Heart left ventricle (tissue), 13 donors: ENCODE data around the gene TMEM203.

ENCODE experiments used
- CTCF ChIP-seq, 12 donors: fragments of 200-600 bp; sonication (generic) in 4 of 12; IDR thresholded peaks; one replicate each; pipeline versions ENCODE4 v1.5.0 to v1.8.0; 2018 to 2022; ENCODE audit warnings: antibody characterized with exemption in 12 of 12, mild to moderate bottlenecking in 5 of 12
- POLR2A ChIP-seq, 2 donors: fragments of 450-650 bp; IDR thresholded peaks; one replicate each; pipeline ENCODE4 v1.6.1; 2017; ENCODE audit warnings: antibody characterized with exemption in 2 of 2, mild to moderate bottlenecking in 2 of 2, moderate library complexity in 2 of 2
- donor health status: ischemic (EF 13 %, LVEDD 7.1; RV severe dilation, severe dysfunction).
- donor health status: DM: no; HTN: yes; CAD: no.
- donor health status: DM: no; HTN: no; CAD: no.
- donor health status: ischemic (EF 25% LVEDD 6.9; RV normal size, moderate dysfunction).
- donor health status: ischemic (EF 25% LVEDD 5.7; RV mildly dilated, moderate dysfunction).
- donor health status: ischemic (EF 35%, LVEDD 5.7; RV mildly dilated, moderate dysfunction).
- donor health status: nonischemic (EF 11% LVEDD 7.7; RV severe dilation, severe dysfunction).
- donor health status: DM: yes; HTN: yes; CAD: no.
- donor health status: PGD.
- donor health status: ischemic (EF 29% LVEDD 5.4; RV normal size, mild dysfunction).
- donor health status: nonischemic (EF 23%, LVEDD 6.1; RV moderate dilation, normal function).

DNA sequence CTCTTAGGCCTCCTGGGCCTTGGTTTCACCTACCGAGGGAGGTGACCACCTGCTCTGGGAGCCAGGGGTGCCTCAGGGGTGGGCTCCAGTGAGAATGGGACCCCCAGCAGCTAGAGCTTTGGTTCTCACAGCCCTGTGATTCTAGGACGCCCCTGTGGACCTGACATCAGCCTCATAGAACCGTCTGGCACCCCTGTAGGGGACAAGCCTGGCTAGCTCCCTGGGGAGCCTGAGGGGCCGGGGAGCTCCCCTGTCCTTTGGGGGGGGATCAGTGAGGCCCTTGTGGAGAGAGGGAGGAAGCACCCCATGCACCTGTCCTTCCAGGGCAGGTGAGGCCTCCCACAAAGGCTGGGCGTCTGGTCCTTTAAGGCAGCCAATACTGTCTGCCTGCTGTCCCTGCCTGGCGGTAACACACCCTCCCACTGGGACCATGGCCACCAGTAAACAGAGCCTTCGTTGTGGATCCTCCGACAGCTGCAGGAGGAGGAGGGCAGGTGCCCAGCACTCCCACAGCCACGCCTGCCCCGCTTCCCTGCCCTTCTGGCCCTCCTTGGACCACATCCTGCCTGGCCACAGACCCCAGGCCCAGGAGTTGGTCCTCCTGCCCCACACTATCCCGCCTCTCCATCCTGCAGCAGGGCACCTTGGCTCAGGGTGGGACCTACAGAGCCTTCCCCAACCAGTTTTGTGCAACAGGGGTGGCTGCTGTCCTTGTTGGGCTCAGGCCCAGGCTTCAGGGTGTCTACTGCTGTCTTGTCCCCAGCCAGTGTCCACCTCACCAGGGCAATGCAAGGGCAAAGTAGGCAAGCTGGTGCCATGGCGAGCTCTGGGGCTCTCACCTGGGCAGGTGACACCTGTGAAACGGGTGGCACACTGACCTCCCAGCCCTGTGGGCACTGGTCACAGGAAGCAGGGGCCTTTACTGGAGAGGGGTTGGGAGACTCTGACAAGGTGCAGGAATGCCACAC is 32.6 kb upstream of the TMEM203 start:
- TF ChIP-seq CTCF (IDR thresholded peaks at IDR 0.05) (no peak), POLR2A (IDR thresholded peaks at IDR 0.05) (no peak)
